ENCODE data around the gene DCAF17. TPM values are rescaled to one million over a fixed set of nuclear protein-coding genes. Genes with fewer than 3 reads are reported as not detected.

DCAF17 gene
- total and polyA plus RNA-seq, 5 experiments from 2014 or later = 14.3 to 36.6 (median 18.5) TPM

Other genes starting within 250 kb of the DCAF17 start
- gene METTL8, start 236 bp upstream of the DCAF17 start, total RNA-seq = 10 to 100 TPM; 18.3 to 21.0 TPM
- gene METTL8, start 236 bp upstream of the DCAF17 start, polyA plus RNA-seq = 10 to 100 TPM in 2 of 3 donors, 1 to 10 TPM in 1; 9.1 to 20.6 (median 10.6) TPM
- under 1 TPM; 0.38 to 0.47 TPM for gene CYBRD1, start 88.2 kb downstream of the DCAF17 start, total RNA-seq
- gene CYBRD1, start 88.2 kb downstream of the DCAF17 start, polyA plus RNA-seq = under 1 TPM in 1 of 3 donors, not detected in 2; 0.09 TPM